SK-N-SH (cell line): ENCODE measurements around the gene CACNA1D. TPM values are rescaled to one million over a fixed set of nuclear protein-coding genes. Genes with fewer than 3 reads are reported as not detected.
A peak's percentile ranks its signal among the peaks of the same experiment; 100 is the strongest.

Source experiments
- CTCF ChIA-PET: fragments of 300-600, 350-600 bp; formaldehyde crosslinking; extraction: SDS; loops from one replicate; lab custom pipeline; 2021; lab: Yijun Ruan, JAX
- POLR2A ChIA-PET: fragments of 350-600 bp; sonication (Branson Sonifier 250); formaldehyde crosslinking; extraction: SDS; loops from one replicate; lab custom pipeline; 2020; ENCODE audit warnings: antibody characterized with exemption, inconsistent platforms; lab: Yijun Ruan, JAX
- DNase-seq: peaks from one replicate; pipeline ENCODE4 v3.0.0; 2012
- H2AFZ ChIP-seq: fragments of 200-600 bp; sonication (generic); 2 replicates; pipeline ENCODE4 v1.8.1; 2016; ENCODE audit warnings: antibody characterized with exemption, mild to moderate bottlenecking, low read depth
- H3F3A ChIP-seq: fragments of 200-600 bp; sonication (generic); replicated peaks from 2 replicates; pipeline ENCODE3; 2016; ENCODE audit warnings: antibody characterized with exemption, mild to moderate bottlenecking; ENCODE audit not compliant: insufficient read depth
- H3K27ac ChIP-seq, 2 experiments: fragments of 200-500 bp in 1 of 2; fragments of 200-600 bp in 1 of 2; sonication (Bioruptor generic) in 1 of 2; sonication (generic), shearing (Covaris generic) in 1 of 2; 2 replicates each; pipeline versions ENCODE4 v1.5.1 to v1.6.1; 2014 to 2016; ENCODE audit warnings: low read depth in 2 of 2, inconsistent platforms in 1 of 2, low read length in 1 of 2, mild to moderate bottlenecking in 1 of 2, mixed read lengths in 1 of 2
- H3K27me3 ChIP-seq: fragments of 200-600 bp; sonication (generic), shearing (Covaris generic); 2 replicates; pipeline ENCODE4 v1.6.1; 2016; ENCODE audit warnings: mixed run types; ENCODE audit not compliant: insufficient read depth
- H3K36me3 ChIP-seq, 2 experiments: fragments of 200-500 bp in 1 of 2; fragments of 200-600 bp in 1 of 2; sonication (Bioruptor generic) in 1 of 2; sonication (generic) in 1 of 2; replicated peaks in 1 of 2; 2 replicates each; pipeline versions ENCODE3 to v1.5.1; 2014 to 2016; ENCODE audit warnings: low read length in 1 of 2, mild to moderate bottlenecking in 1 of 2; ENCODE audit not compliant: insufficient read depth in 2 of 2, control insufficient read depth in 1 of 2
- H3K4me1 ChIP-seq, 2 experiments: fragments of 200-500 bp in 1 of 2; fragments of 200-600 bp in 1 of 2; sonication (Bioruptor generic) in 1 of 2; sonication (generic), shearing (Covaris generic) in 1 of 2; 2 replicates each; pipeline versions ENCODE4 v1.5.1 to v1.6.1; 2014 to 2016; ENCODE audit warnings: low read depth in 1 of 2, low read length in 1 of 2, mixed run types in 1 of 2; ENCODE audit not compliant: insufficient read depth in 2 of 2, control insufficient read depth in 1 of 2
- H3K4me2 ChIP-seq: fragments of 200-600 bp; sonication (generic), shearing (Covaris generic); 2 replicates; pipeline ENCODE4 v1.6.1; 2017; ENCODE audit warnings: mixed run types
- H3K4me3 ChIP-seq, 2 experiments: fragments of 200-500 bp in 1 of 2; fragments of 200-600 bp in 1 of 2; sonication (Bioruptor generic) in 1 of 2; sonication (generic), shearing (Covaris generic) in 1 of 2; 2 replicates each; pipeline versions ENCODE4 v1.5.1 to v1.8.1; 2014 to 2016; ENCODE audit warnings: low read depth in 2 of 2, inconsistent platforms in 1 of 2, low read length in 1 of 2, mild to moderate bottlenecking in 1 of 2, mixed read lengths in 1 of 2, moderate library complexity in 1 of 2
- H3K79me2 ChIP-seq: fragments of 200-600 bp; sonication (generic); 2 replicates; pipeline ENCODE4 v1.8.1; 2017; ENCODE audit warnings: mild to moderate bottlenecking; ENCODE audit not compliant: insufficient read depth
- H3K9ac ChIP-seq: fragments of 200-600 bp; sonication (generic); 2 replicates; pipeline ENCODE4 v1.6.1; 2017; ENCODE audit warnings: mixed run types
- H3K9me2 ChIP-seq: fragments of 200-600 bp; sonication (generic); 2 replicates; pipeline ENCODE4 v1.6.1; 2017; ENCODE audit warnings: mixed run types
- H3K9me3 ChIP-seq: fragments of 200-600 bp; sonication (generic); 2 replicates; pipeline ENCODE4 v1.6.1; 2017; ENCODE audit warnings: mixed run types, mild to moderate bottlenecking, moderate library complexity
- H4K20me1 ChIP-seq: fragments of 200-600 bp; sonication (generic); 2 replicates; pipeline ENCODE4 v1.6.1; 2017; ENCODE audit warnings: mild to moderate bottlenecking, mixed run types; ENCODE audit not compliant: insufficient read depth
- CHD2 ChIP-seq: fragments of 150-350 bp; IDR thresholded peaks from 2 replicates; pipeline ENCODE4 v1.6.1; 2018; ENCODE audit warnings: low read length; ENCODE audit not compliant: partially characterized antibody
- CTCF ChIP-seq: fragments of 200-600 bp; sonication (generic); IDR thresholded peaks from 2 replicates; pipeline ENCODE4 v1.6.1; 2017; ENCODE audit warnings: antibody characterized with exemption, mild to moderate bottlenecking, moderate library complexity
- EP300 ChIP-seq, 2 experiments: IDR thresholded peaks; 2 replicates each; pipeline versions ENCODE4 v1.4.0 to v1.6.1; 2012; ENCODE audit warnings: borderline replicate concordance in 1 of 2, low read depth in 1 of 2, low read length in 1 of 2
- FOSL2 ChIP-seq: IDR thresholded peaks from 2 replicates; pipeline ENCODE4 v1.4.0; 2012; ENCODE audit warnings: low read depth, mild to moderate bottlenecking, moderate library complexity, borderline replicate concordance
- FOXJ3 ChIP-seq: sonication (generic); formaldehyde crosslinking; IDR thresholded peaks from 2 replicates; pipeline ENCODE4 v1.5.1; 2020; ENCODE audit warnings: mild to moderate bottlenecking, missing genetic modification reagents
- FOXM1 ChIP-seq: IDR thresholded peaks from 2 replicates; pipeline ENCODE4 v1.4.0; 2012; ENCODE audit warnings: low read depth, mild to moderate bottlenecking
- GABPA ChIP-seq: IDR thresholded peaks from 2 replicates; pipeline ENCODE4 v1.4.0; 2012; ENCODE audit warnings: low read depth, mild to moderate bottlenecking
- GATA2 ChIP-seq: sonication (generic); formaldehyde crosslinking; IDR thresholded peaks from 2 replicates; pipeline ENCODE4 v1.5.0; 2020; ENCODE audit warnings: mild to moderate bottlenecking, missing genetic modification reagents
- IRF3 ChIP-seq: fragments of 150-350 bp; IDR thresholded peaks from 2 replicates; pipeline ENCODE4 v1.6.1; 2016; ENCODE audit warnings: mild to moderate bottlenecking, low read depth, low read length
- MEF2A ChIP-seq: IDR thresholded peaks from 2 replicates; pipeline ENCODE4 v1.4.0; 2012; ENCODE audit warnings: low read depth, borderline replicate concordance
- MXI1 ChIP-seq: IDR thresholded peaks from 2 replicates; pipeline ENCODE4 v1.6.1; 2012; ENCODE audit warnings: mild to moderate bottlenecking, low read depth, low read length, improper control_type of control experiment
- NFIC ChIP-seq: IDR thresholded peaks from 2 replicates; pipeline ENCODE4 v1.4.0; 2012; ENCODE audit warnings: borderline replicate concordance
- NRF1 ChIP-seq: IDR thresholded peaks from 2 replicates; pipeline ENCODE4 v1.6.1; 2012; ENCODE audit warnings: low read depth, mild to moderate bottlenecking, low read length
- RAD21 ChIP-seq: IDR thresholded peaks from 2 replicates; pipeline ENCODE4 v1.6.1; 2012; ENCODE audit warnings: mild to moderate bottlenecking, low read length
- RCOR1 ChIP-seq: fragments of 150-350 bp; IDR thresholded peaks from 2 replicates; pipeline ENCODE4 v1.6.1; 2017; ENCODE audit warnings: antibody characterized with exemption, low read length
- RFX5 ChIP-seq: IDR thresholded peaks from 2 replicates; pipeline ENCODE4 v1.6.1; 2012; ENCODE audit warnings: mild to moderate bottlenecking, improper control_type of control experiment, low read length
- RXRA ChIP-seq: IDR thresholded peaks from 2 replicates; pipeline ENCODE4 v1.4.0; 2012; ENCODE audit warnings: low read depth, mild to moderate bottlenecking, borderline replicate concordance
- SMC3 ChIP-seq: IDR thresholded peaks from 2 replicates; pipeline ENCODE4 v1.6.1; 2012; ENCODE audit warnings: low read depth, low read length, improper control_type of control experiment
- TAF1 ChIP-seq: IDR thresholded peaks from 2 replicates; pipeline ENCODE4 v1.6.1; 2012; ENCODE audit warnings: low read depth, mild to moderate bottlenecking, low read length, moderate library complexity, borderline replicate concordance
- TCF12 ChIP-seq: IDR thresholded peaks from 2 replicates; pipeline ENCODE4 v1.4.0; 2012
- USF1 ChIP-seq: IDR thresholded peaks from 2 replicates; pipeline ENCODE4 v1.4.0; 2012; ENCODE audit warnings: low read depth, borderline replicate concordance
- USF2 ChIP-seq: fragments of 150-350 bp; IDR thresholded peaks from 2 replicates; pipeline ENCODE4 v1.6.1; 2017; ENCODE audit warnings: antibody characterized with exemption, low read length, low read depth, borderline replicate concordance
- YY1 ChIP-seq: IDR thresholded peaks from 2 replicates; pipeline ENCODE4 v1.4.0; 2012; ENCODE audit warnings: low read depth, mild to moderate bottlenecking
- WGBS: methylation state at CpG from one replicate; pipeline ENCODE4 v1.1.6; 2017; ENCODE audit warnings: low lambda C conversion rate; 5-methylcytosine and 5-hydroxymethylcytosine counted together
- polyA plus RNA-seq, 3 experiments: library from polyadenylated mRNA; depleted of rRNA; stranded (reverse); fragments of >200 nt; gene quantifications; 2 replicates each; pipeline ENCODE4 v1.2.3, GENCODE V29; 2012

CACNA1D gene
- polyA plus RNA-seq, 1 of the 3 experiments (the other 2 are of a cell fraction): 0.12 TPM

GRCh38 chr3:53659996-53660395, 165.6 kb downstream of the CACNA1D start:
- Histone ChIP-seq H3F3A (no peaks in the 10 kb centered on the region), H4K20me1 (no peaks in the 10 kb centered on the region), H3K4me2 (no peak overlapping the region), H3K9me3 (no peaks in the 10 kb centered on the region), H2AFZ (no peak overlapping the region), H3K27ac (no peak overlapping the region; a peak in 1 of 4 replicates), H3K36me3 (no peaks in the 10 kb centered on the region), H3K9me2 (no peaks in the 10 kb centered on the region), H3K4me1 (peaks cover 0 to 21% of the 10 kb centered on the region in 2 experiments; a peak in 1 of 4 replicates), H3K79me2 (no peaks in the 10 kb centered on the region), H3K4me3 (no peak overlapping the region), H3K27me3 (no peaks in the 10 kb centered on the region), H3K9ac (no peak overlapping the region)
- ChIA-PET CTCF (no interaction called here), POLR2A (no interaction called here)
- no peak for TF ChIP-seq USF1
- TF ChIP-seq TAF1: no peak
- TF ChIP-seq GABPA: no peak
- TF ChIP-seq RCOR1: no peak
- TF ChIP-seq NRF1: no peak
- TF ChIP-seq FOSL2: no peak
- no peak for TF ChIP-seq RXRA
- TF ChIP-seq FOXM1: no peak
- TF ChIP-seq EP300 (IDR thresholded peaks at IDR 0.05; ENCODE audit: borderline replicate concordance in 1 of 2, low read depth in 1 of 2, low read length in 1 of 2): no peak
- no peak for TF ChIP-seq MXI1
- TF ChIP-seq YY1: no peak
- no peak for TF ChIP-seq USF2
- WGBS: 64% methylated on average over 7 of the region's 7 CpGs
- DNase-seq: no peak

GRCh38 chr3:53661480-53661879, 167.1 kb downstream of the CACNA1D start:
- H3F3A ChIP-seq: no peaks in the 10 kb centered on the region
- CTCF ChIA-PET: no interaction called here
- peaks cover 0 to 21% of the 10 kb centered on the region in 2 experiments; a peak in 1 of 4 replicates for H3K4me1 ChIP-seq
- 58% methylated on average over 5 of the region's 5 CpGs for WGBS
- POLR2A ChIA-PET: no interaction called here
- no peak overlapping the region for H3K4me2 ChIP-seq
- TF ChIP-seq GATA2 (CRISPR knock-in tag) (no peak), CTCF (no peak), IRF3 (no peak), MXI1 (no peak), MEF2A (no peak), RFX5 (no peak), USF1 (no peak), FOXJ3 (no peak), FOSL2 (no peak), CHD2 (no peak), NFIC (no peak), GABPA (no peak), RAD21 (no peak), SMC3 (no peak), TCF12 (no peak), YY1 (no peak)
- H2AFZ ChIP-seq: no peak overlapping the region
- H3K9me2 ChIP-seq: no peaks in the 10 kb centered on the region
- no peak for DNase-seq
- no peaks in the 10 kb centered on the region for H3K79me2 ChIP-seq
- no peaks in the 10 kb centered on the region for H4K20me1 ChIP-seq
- no peaks in the 10 kb centered on the region for H3K27me3 ChIP-seq
- H3K4me3 ChIP-seq: no peak overlapping the region
- H3K27ac ChIP-seq: peak overlapping the region in 1 of 2 experiments; percentile 61; a peak in 2 of 4 replicates
- no peaks in the 10 kb centered on the region for H3K9me3 ChIP-seq
- H3K36me3 ChIP-seq: no peaks in the 10 kb centered on the region
- H3K9ac ChIP-seq: no peak overlapping the region
